Thymus (tissue), 11 donors: ENCODE data around the gene PPFIA2. TPM values are rescaled to one million over a fixed set of nuclear protein-coding genes. Genes with fewer than 3 reads are reported as not detected.

Experiments
- DNase-seq, 9 donors: peaks; one replicate each; pipeline ENCODE4 v3.0.0-alpha.2; 2013; ENCODE audit warnings: low spot score in 9 of 9, low read depth in 6 of 9, missing footprints in 1 of 9
- H3K27ac ChIP-seq, 2 donors: one replicate each; pipeline ENCODE4 v1.5.1; 2013; ENCODE audit warnings: control low read depth in 1 of 2, low read depth in 1 of 2, low read length in 1 of 2, mild to moderate bottlenecking in 1 of 2, moderate library complexity in 1 of 2
- H3K27me3 ChIP-seq, 2 donors: one replicate each; pipeline ENCODE4 v1.5.1; 2013; ENCODE audit warnings: low read length in 1 of 2; ENCODE audit not compliant: control insufficient read depth in 2 of 2, insufficient read depth in 1 of 2
- H3K36me3 ChIP-seq, 2 donors: one replicate each; pipeline ENCODE4 v1.5.1; 2013; ENCODE audit warnings: low read length in 1 of 2, mild to moderate bottlenecking in 1 of 2, moderate library complexity in 1 of 2; ENCODE audit not compliant: control insufficient read depth in 2 of 2, insufficient read depth in 2 of 2
- H3K4me1 ChIP-seq, 2 donors: one replicate each; pipeline ENCODE4 v1.5.1; 2013; ENCODE audit warnings: low read length in 2 of 2; ENCODE audit not compliant: control insufficient read depth in 2 of 2, insufficient read depth in 2 of 2
- H3K4me3 ChIP-seq, 2 donors: one replicate each; pipeline ENCODE4 v1.5.1; 2013; ENCODE audit warnings: low read length in 2 of 2, control low read depth in 1 of 2, mild to moderate bottlenecking in 1 of 2
- H3K9me3 ChIP-seq, 2 donors: one replicate each; pipeline ENCODE4 v1.5.1; 2013; ENCODE audit warnings: low read length in 1 of 2, mild to moderate bottlenecking in 1 of 2; ENCODE audit not compliant: control insufficient read depth in 2 of 2, insufficient read depth in 1 of 2
- WGBS: extraction: QIAGEN DNeasy Blood & Tissue Kit; methylation state at CpG from one replicate; pipeline ENCODE4 v1.1.7; 2013; 5-methylcytosine and 5-hydroxymethylcytosine counted together
- polyA plus RNA-seq: library from polyadenylated mRNA; stranded (reverse); fragments of 200-250 nt; gene quantifications from one replicate; pipeline ENCODE4 v1.2.3, GENCODE V29; 2013
- total RNA-seq: library from RNA; stranded (reverse); fragments of 120-200 nt; gene quantifications from one replicate; pipeline ENCODE4 v1.2.4, GENCODE V29; 2013
- donor health status: healthy.

The PPFIA2 gene
- total and polyA plus RNA-seq, 2 donors = 0.23 to 0.24 TPM

DNA sequence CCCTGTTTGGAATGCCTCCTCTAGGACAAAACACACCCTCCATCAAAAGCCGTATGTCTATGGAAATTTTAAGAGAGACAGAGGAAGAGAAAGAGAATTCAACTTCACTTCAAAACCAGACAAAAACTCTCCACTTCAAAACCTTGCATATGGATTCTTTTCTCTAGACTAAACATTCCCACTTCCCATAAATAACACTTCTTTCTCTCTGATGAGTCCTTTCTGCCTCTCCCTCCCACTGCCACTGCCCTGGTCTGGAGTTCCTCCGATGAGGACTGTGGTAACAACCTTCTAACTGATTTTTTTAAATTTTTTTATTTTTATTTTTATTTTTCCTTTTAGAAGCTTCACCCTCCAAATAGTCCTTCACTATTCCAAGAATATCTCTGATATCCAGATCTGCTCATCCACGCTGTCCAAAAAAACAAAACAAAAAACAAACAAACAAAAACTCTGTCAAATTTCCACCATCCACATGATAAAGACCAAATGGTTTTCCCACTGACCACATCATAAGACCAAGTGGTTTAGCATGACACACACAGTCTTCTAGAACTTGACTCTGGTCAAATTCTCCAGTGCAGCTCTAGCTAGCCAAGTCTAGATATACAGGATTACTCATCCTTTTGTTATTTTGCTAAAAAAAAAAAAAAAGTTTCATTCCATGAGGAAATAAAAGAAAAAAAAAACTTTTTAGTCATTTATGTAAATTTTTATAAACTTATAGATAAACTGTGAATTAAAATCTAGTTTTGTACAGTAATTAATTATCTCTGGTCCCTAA is 256.0 kb downstream of the PPFIA2 start:
- 86% methylated on average over 3 of the region's 3 CpGs for WGBS
- Histone ChIP-seq H3K27me3 (no peaks in the 10 kb centered on the region), H3K4me3 (no peak overlapping the region), H3K9me3 (no peaks in the 10 kb centered on the region), H3K4me1 (no peaks in the 10 kb centered on the region), H3K36me3 (no peaks in the 10 kb centered on the region), H3K27ac (no peak overlapping the region)
- no peak for DNase-seq

DNA sequence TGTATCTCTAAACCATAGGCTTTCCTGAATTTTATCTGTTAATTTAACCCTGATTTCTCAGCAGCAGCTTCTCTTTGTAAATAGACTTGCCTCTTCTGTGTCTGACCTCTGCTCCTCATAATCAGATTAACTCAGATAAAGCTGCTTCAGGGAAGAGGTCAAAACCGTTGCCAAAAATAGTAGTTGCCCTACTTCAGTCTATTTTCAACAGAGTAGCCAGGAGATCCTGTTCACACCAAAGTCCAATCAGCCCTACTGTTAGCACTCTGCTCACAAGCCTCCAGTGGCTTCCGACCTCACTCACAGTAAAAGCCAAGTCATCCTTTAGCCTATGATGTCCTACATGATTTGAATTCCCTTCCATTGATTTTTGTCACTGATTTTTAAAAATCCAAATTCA is 258.4 kb downstream of the PPFIA2 start:
- Histone ChIP-seq H3K4me3 (no peak overlapping the region), H3K36me3 (no peaks in the 10 kb centered on the region), H3K27ac (no peak overlapping the region), H3K4me1 (no peaks in the 10 kb centered on the region), H3K27me3 (no peaks in the 10 kb centered on the region), H3K9me3 (no peaks in the 10 kb centered on the region)
- no peak for DNase-seq
- 80% methylated on average over 2 of the region's 2 CpGs for WGBS

DNA sequence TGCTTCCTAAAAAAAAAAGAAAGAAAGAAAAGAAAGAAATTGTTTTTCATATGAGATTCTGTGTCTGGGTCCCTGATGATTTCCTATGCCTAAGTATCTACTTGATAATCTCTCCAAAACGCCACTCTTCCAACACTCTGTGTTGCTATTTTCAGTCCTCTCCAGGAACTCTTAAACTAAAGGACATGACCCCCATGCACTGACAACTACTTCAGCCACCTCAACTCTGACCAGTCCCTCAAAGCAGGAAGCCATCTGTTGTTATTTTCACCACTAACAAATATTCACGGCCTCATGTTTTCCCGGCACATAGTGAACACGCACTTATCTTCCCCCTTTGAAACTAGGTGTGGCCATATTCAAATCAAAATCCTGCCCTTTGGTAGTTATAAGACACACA is 259.3 kb downstream of the PPFIA2 start:
- Histone ChIP-seq H3K27ac (no peak overlapping the region), H3K27me3 (no peaks in the 10 kb centered on the region), H3K4me1 (no peaks in the 10 kb centered on the region), H3K36me3 (no peaks in the 10 kb centered on the region), H3K9me3 (no peaks in the 10 kb centered on the region), H3K4me3 (no peak overlapping the region)
- WGBS = 54% methylated on average over 4 of the region's 4 CpGs
- DNase-seq = no peak

DNA sequence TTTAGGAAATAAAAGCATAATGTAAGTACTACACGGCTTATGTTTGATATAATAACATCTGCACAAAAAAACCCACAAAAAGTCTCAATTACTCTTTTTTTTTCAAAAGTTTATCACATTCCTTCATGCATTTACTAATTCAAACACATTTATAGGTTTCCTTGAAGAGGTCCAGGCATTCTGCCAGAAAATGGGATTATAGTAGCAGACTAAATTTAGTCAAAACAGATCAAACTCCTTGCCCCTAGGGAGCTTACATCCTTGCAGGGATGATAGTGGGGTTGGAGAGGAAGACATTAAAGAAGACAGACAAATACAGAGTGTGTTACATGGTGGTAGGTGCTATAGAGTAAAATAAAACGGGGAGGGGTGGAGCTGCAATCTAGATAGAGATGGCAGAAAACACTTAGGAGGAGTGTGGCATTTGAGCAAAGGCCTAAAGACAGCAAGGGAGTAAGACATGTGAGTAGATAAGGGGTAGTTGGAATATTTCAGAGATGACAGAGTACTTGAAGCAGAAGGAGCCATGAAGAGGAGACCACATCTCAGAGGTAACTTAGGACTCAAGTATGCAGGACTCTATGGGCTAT is 266.9 kb downstream of the PPFIA2 start:
- no peak for DNase-seq
- H3K27me3 ChIP-seq = no peaks in the 10 kb centered on the region
- H3K4me3 ChIP-seq = no peak overlapping the region
- no peaks in the 10 kb centered on the region for H3K9me3 ChIP-seq
- no peaks in the 10 kb centered on the region for H3K4me1 ChIP-seq
- H3K36me3 ChIP-seq = no peaks in the 10 kb centered on the region
- 83% methylated on average over 2 of the region's 2 CpGs for WGBS
- no peak overlapping the region for H3K27ac ChIP-seq

DNA sequence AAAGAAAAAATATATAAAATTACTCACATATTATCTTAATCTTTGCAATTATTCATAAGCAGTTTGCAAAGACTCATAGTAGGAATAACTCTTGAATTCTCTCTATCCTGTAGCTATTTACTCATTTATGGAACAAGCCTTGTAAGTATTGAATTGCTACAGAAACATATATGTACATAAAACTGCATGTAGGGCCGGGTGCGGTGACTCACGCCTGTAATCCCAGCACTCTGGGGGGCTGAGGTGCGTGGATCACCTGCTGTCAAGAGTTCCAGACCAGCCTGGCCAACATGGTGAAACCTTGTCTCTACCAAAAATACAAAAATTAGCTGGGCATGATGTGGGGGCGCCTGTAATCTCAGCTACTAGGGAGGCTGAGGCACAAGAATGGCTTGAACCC is 286.2 kb downstream of the PPFIA2 start:
- DNase-seq = no peak
- 89% methylated on average over 5 of the region's 5 CpGs for WGBS

DNA sequence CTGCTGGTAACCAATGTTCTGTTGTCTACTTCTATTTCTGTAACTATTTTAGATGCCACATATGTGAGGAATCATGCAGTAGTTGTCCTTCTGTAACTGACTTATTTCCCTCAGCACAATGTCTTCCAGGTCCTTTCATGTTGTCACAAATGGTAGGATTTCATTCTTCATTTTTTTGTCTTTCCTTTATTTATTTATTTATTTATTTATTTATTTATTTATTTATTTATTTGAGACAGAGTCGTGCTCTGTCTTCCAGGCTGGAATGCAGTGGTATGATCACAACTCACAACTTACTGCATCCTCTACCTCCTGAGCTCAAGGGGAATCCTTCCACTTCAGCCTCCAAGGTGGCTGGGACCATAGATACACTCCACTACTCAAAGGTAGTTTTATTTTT is 288.2 kb downstream of the PPFIA2 start:
- H3K9me3 ChIP-seq = no peaks in the 10 kb centered on the region
- no peaks in the 10 kb centered on the region for H3K4me1 ChIP-seq
- no peak for DNase-seq
- WGBS = 75% methylated on average over 1 of the region's 1 CpG
- H3K27me3 ChIP-seq = no peaks in the 10 kb centered on the region
- H3K4me3 ChIP-seq = no peak overlapping the region
- H3K27ac ChIP-seq = no peak overlapping the region
- no peaks in the 10 kb centered on the region for H3K36me3 ChIP-seq

More for the DNA sequence above, 286.2 kb downstream of the PPFIA2 start:
- no peaks in the 10 kb centered on the region for H3K4me1 ChIP-seq
- H3K36me3 ChIP-seq = no peaks in the 10 kb centered on the region
- no peaks in the 10 kb centered on the region for H3K9me3 ChIP-seq
- H3K4me3 ChIP-seq = no peak overlapping the region
- no peak overlapping the region for H3K27ac ChIP-seq
- no peaks in the 10 kb centered on the region for H3K27me3 ChIP-seq

DNA sequence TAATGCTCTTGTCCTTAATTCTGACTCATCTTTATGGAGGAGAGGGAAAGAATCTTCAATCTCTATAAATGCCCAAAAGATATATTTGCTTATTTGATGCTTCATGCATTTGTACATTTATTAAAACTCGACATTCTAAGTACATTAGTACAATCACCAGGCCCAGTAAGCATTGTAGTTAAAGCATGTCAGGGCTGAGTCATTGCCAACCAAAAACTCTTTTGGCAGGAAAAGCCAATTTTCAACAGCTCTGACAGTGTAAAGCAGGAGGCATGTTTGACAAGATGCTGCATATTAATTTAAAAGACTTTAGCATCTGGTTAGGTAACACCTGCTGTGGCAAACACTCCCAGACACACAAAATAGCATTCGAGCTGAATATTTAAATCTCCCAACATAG is 290.9 kb downstream of the PPFIA2 start:
- no peak for DNase-seq
- H3K36me3 ChIP-seq = no peaks in the 10 kb centered on the region
- WGBS = 76% methylated on average over 2 of the region's 2 CpGs
- no peaks in the 10 kb centered on the region for H3K9me3 ChIP-seq
- no peaks in the 10 kb centered on the region for H3K4me1 ChIP-seq
- H3K4me3 ChIP-seq = no peak overlapping the region
- no peak overlapping the region for H3K27ac ChIP-seq
- H3K27me3 ChIP-seq = no peaks in the 10 kb centered on the region

DNA sequence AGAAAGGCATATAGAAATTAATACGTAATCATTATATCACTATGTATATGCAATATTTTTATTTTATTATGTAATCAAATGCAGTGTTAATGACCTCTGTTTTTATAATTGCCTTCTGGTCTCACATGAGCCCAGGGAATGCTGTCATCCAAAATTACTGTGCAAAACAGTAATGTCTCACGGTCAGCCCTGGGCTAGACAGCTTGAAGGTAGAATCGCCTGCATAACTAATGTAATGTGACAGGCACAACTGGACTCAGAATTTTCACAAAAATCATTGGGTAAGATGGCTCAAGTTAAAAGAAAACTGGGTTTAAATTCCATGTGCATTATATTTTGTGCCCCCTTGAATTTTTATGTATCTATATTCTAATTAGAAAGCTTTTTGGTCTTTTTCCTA is 293.3 kb downstream of the PPFIA2 start:
- H3K9me3 ChIP-seq = no peaks in the 10 kb centered on the region
- DNase-seq = no peak
- WGBS = 96% methylated on average over 3 of the region's 3 CpGs
- no peaks in the 10 kb centered on the region for H3K27me3 ChIP-seq
- no peak overlapping the region for H3K4me3 ChIP-seq
- H3K27ac ChIP-seq = no peak overlapping the region
- H3K36me3 ChIP-seq = no peaks in the 10 kb centered on the region
- H3K4me1 ChIP-seq = no peaks in the 10 kb centered on the region

DNA sequence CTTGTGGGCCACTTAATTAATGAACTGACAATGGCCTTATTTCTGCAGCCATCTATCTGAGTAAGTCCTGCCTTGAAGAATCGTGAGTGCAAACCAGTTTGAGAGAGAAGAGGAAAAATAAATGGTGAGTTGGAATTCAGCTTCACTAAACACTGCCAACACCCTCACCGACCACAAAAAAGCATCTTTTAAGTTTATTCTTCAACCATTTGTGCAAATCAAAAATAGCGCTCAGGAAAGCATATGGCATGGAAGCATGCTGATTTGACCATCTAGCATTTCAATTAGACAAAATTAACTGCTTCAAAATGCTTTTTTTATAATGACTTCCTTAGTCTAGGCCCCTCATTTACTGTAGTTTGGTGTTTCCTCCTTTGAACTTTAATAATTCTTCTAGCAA is 294.0 kb downstream of the PPFIA2 start:
- Histone ChIP-seq H3K36me3 (no peaks in the 10 kb centered on the region), H3K9me3 (no peaks in the 10 kb centered on the region), H3K27me3 (no peaks in the 10 kb centered on the region), H3K4me1 (no peaks in the 10 kb centered on the region), H3K4me3 (no peak overlapping the region), H3K27ac (no peak overlapping the region)
- WGBS = 90% methylated on average over 3 of the region's 3 CpGs
- DNase-seq = no peak
